Sigmoid colon (tissue), 4 donors: Measurements from ENCODE around the gene ERFE.

Experiments used
- CTCF ChIP-seq, 4 experiments: fragments of 450-650 bp in 3 of 4; fragments of 200-600 bp in 1 of 4; IDR thresholded peaks; one replicate each; pipeline ENCODE4 v1.5.1; 2016 to 2019; ENCODE audit warnings: antibody characterized with exemption in 4 of 4, mild to moderate bottlenecking in 3 of 4, moderate library complexity in 2 of 4
- EP300 ChIP-seq, 4 donors: sonication (generic); formaldehyde crosslinking; IDR thresholded peaks; one replicate each; pipeline ENCODE4 v1.6.1; 2017; ENCODE audit warnings: antibody characterized with exemption in 4 of 4
- POLR2A ChIP-seq, 2 donors: fragments of 450-650 bp; IDR thresholded peaks; one replicate each; pipeline ENCODE4 v1.6.1; 2016; ENCODE audit warnings: antibody characterized with exemption in 2 of 2, mild to moderate bottlenecking in 2 of 2, moderate library complexity in 2 of 2
- POLR2AphosphoS5 ChIP-seq, 4 donors: sonication (generic); formaldehyde crosslinking; IDR thresholded peaks; one replicate each; pipeline ENCODE4 v1.6.1; 2017; ENCODE audit warnings: antibody characterized with exemption in 4 of 4

- no peak for TF ChIP-seq CTCF (IDR thresholded peaks at IDR 0.05)
- TF ChIP-seq POLR2A (IDR thresholded peaks at IDR 0.05) = no peak
- TF ChIP-seq EP300 (IDR thresholded peaks at IDR 0.05) = no peak
- TF ChIP-seq POLR2AphosphoS5 (IDR thresholded peaks at IDR 0.05) = no peak
Observed at GRCh38 chr2:238130696-238131628, 27.8 kb upstream of the ERFE start.
